Activated T-cell treated with anti-CD3 and anti-CD28 coated beads, Interleukin-2, amount 50 U/mL, for 24 hours (primary cell): Measurements from ENCODE around the gene TNNI2.
A peak's percentile ranks its signal among the peaks of the same experiment; 100 is the strongest.

Experiments
- DNase-seq: peaks from one replicate; pipeline ENCODE4 v3.0.0-alpha.2; 2020
- H3K27ac Mint-ChIP-seq: 2 replicates; pipeline ENCODE4 v1.8.0; 2020; ENCODE audit warnings: mild to moderate bottlenecking, mixed read lengths
- H3K27me3 Mint-ChIP-seq: 2 replicates; pipeline ENCODE4 v1.8.0; 2020; ENCODE audit warnings: mixed read lengths
- H3K36me3 Mint-ChIP-seq: 2 replicates; pipeline ENCODE4 v1.8.0; 2020; ENCODE audit warnings: low read depth, mixed read lengths
- H3K4me1 Mint-ChIP-seq: 2 replicates; pipeline ENCODE4 v1.8.0; 2020; ENCODE audit warnings: low read depth, mixed read lengths
- H3K4me3 Mint-ChIP-seq: 2 replicates; pipeline ENCODE4 v1.8.0; 2020; ENCODE audit warnings: mild to moderate bottlenecking, moderate library complexity, mixed read lengths
- H3K9me3 Mint-ChIP-seq: 2 replicates; pipeline ENCODE4 v1.8.0; 2020; ENCODE audit warnings: mixed read lengths

The TNNI2 gene

GRCh38 chr11:1864231-1864630 lies 25.4 kb downstream of the TNNI2 start:
- H3K9me3 Mint-ChIP-seq: no peaks in the 10 kb centered on the region
- peaks cover 36% of the 10 kb centered on the region for H3K4me1 Mint-ChIP-seq
- H3K36me3 Mint-ChIP-seq: peaks cover 13% of the 10 kb centered on the region
- no peak overlapping the region for H3K27ac Mint-ChIP-seq
- no peaks in the 10 kb centered on the region for H3K27me3 Mint-ChIP-seq
- H3K4me3 Mint-ChIP-seq: no peak overlapping the region
- no peak for DNase-seq

- no peak overlapping the region for H3K4me3 Mint-ChIP-seq
- no peak for DNase-seq
- no peaks in the 10 kb centered on the region for H3K9me3 Mint-ChIP-seq
- H3K36me3 Mint-ChIP-seq: peaks cover 11% of the 10 kb centered on the region
- no peaks in the 10 kb centered on the region for H3K27me3 Mint-ChIP-seq
- H3K27ac Mint-ChIP-seq: peak overlapping the region; percentile 41
- H3K4me1 Mint-ChIP-seq: peaks cover 42% of the 10 kb centered on the region
Observed at GRCh38 chr11:1864831-1865665, 26.3 kb downstream of the TNNI2 start.

- H3K4me3 Mint-ChIP-seq: no peak overlapping the region
- H3K4me1 Mint-ChIP-seq: peaks cover 54% of the 10 kb centered on the region
- H3K27me3 Mint-ChIP-seq: no peaks in the 10 kb centered on the region
- no peak overlapping the region for H3K27ac Mint-ChIP-seq
- no peak for DNase-seq
- H3K9me3 Mint-ChIP-seq: no peaks in the 10 kb centered on the region
- H3K36me3 Mint-ChIP-seq: peaks cover 11% of the 10 kb centered on the region
Observed at GRCh38 chr11:1866226-1866625, 27.4 kb downstream of the TNNI2 start.

- Mint-ChIP-seq H3K9me3 (no peaks in the 10 kb centered on the region), H3K4me3 (no peak overlapping the region), H3K36me3 (peaks cover 11% of the 10 kb centered on the region), H3K27ac (no peak overlapping the region), H3K4me1 (peaks cover 58% of the 10 kb centered on the region), H3K27me3 (no peaks in the 10 kb centered on the region)
- no peak for DNase-seq
Observed at GRCh38 chr11:1866776-1867175, 28.0 kb downstream of the TNNI2 start.

- no peak overlapping the region for H3K27ac Mint-ChIP-seq
- H3K4me3 Mint-ChIP-seq: no peak overlapping the region
- H3K27me3 Mint-ChIP-seq: no peaks in the 10 kb centered on the region
- peaks cover 11% of the 10 kb centered on the region for H3K36me3 Mint-ChIP-seq
- H3K4me1 Mint-ChIP-seq: peaks cover 64% of the 10 kb centered on the region
- no peaks in the 10 kb centered on the region for H3K9me3 Mint-ChIP-seq
- no peak for DNase-seq
Observed at GRCh38 chr11:1867381-1867780, 28.6 kb downstream of the TNNI2 start.

GRCh38 chr11:1868056-1868635 lies 29.4 kb downstream of the TNNI2 start:
- DNase-seq: no peak
- Mint-ChIP-seq H3K4me1 (peaks cover 69% of the 10 kb centered on the region), H3K27me3 (no peaks in the 10 kb centered on the region), H3K9me3 (no peaks in the 10 kb centered on the region), H3K4me3 (no peak overlapping the region), H3K36me3 (peaks cover 8% of the 10 kb centered on the region), H3K27ac (no peak overlapping the region)

- no peak overlapping the region for H3K4me3 Mint-ChIP-seq
- H3K27ac Mint-ChIP-seq: peak overlapping the region; percentile 34
- no peaks in the 10 kb centered on the region for H3K9me3 Mint-ChIP-seq
- no peaks in the 10 kb centered on the region for H3K27me3 Mint-ChIP-seq
- peaks cover 4% of the 10 kb centered on the region for H3K36me3 Mint-ChIP-seq
- DNase-seq: no peak
- peaks cover 71% of the 10 kb centered on the region for H3K4me1 Mint-ChIP-seq
Observed at GRCh38 chr11:1868636-1869291, 30.0 kb downstream of the TNNI2 start.

GRCh38 chr11:1869427-1870325 lies 30.9 kb downstream of the TNNI2 start:
- Mint-ChIP-seq H3K4me1 (peaks cover 65% of the 10 kb centered on the region), H3K27ac (peak overlapping the region; percentile 34), H3K36me3 (peaks cover 4% of the 10 kb centered on the region), H3K27me3 (no peaks in the 10 kb centered on the region), H3K4me3 (no peak overlapping the region), H3K9me3 (no peaks in the 10 kb centered on the region)
- no peak for DNase-seq

- peaks cover 64% of the 10 kb centered on the region for H3K4me1 Mint-ChIP-seq
- DNase-seq: no peak
- peak overlapping the region; percentile 85 for H3K27ac Mint-ChIP-seq
- no peaks in the 10 kb centered on the region for H3K9me3 Mint-ChIP-seq
- H3K4me3 Mint-ChIP-seq: peak overlapping the region; percentile 45
- peaks cover 5% of the 10 kb centered on the region for H3K36me3 Mint-ChIP-seq
- H3K27me3 Mint-ChIP-seq: no peaks in the 10 kb centered on the region
Observed at GRCh38 chr11:1870326-1870696, 31.5 kb downstream of the TNNI2 start.

GRCh38 chr11:1870721-1871466 lies 32.1 kb downstream of the TNNI2 start:
- no peaks in the 10 kb centered on the region for H3K27me3 Mint-ChIP-seq
- DNase-seq: peak; percentile 65
- no peaks in the 10 kb centered on the region for H3K9me3 Mint-ChIP-seq
- H3K4me1 Mint-ChIP-seq: peaks cover 60% of the 10 kb centered on the region
- H3K4me3 Mint-ChIP-seq: peak overlapping the region; percentile 45
- peak overlapping the region; percentile 85 for H3K27ac Mint-ChIP-seq
- peaks cover 2% of the 10 kb centered on the region for H3K36me3 Mint-ChIP-seq

GRCh38 chr11:1871531-1871930 lies 32.8 kb downstream of the TNNI2 start:
- H3K36me3 Mint-ChIP-seq: peaks cover 2% of the 10 kb centered on the region
- DNase-seq: no peak
- peak overlapping the region; percentile 85 for H3K27ac Mint-ChIP-seq
- H3K4me1 Mint-ChIP-seq: peaks cover 60% of the 10 kb centered on the region
- H3K4me3 Mint-ChIP-seq: no peak overlapping the region
- no peaks in the 10 kb centered on the region for H3K27me3 Mint-ChIP-seq
- H3K9me3 Mint-ChIP-seq: no peaks in the 10 kb centered on the region

GRCh38 chr11:1872267-1872985 lies 33.6 kb downstream of the TNNI2 start:
- no peak overlapping the region for H3K4me3 Mint-ChIP-seq
- H3K36me3 Mint-ChIP-seq: peaks cover 2% of the 10 kb centered on the region
- H3K27ac Mint-ChIP-seq: peak overlapping the region; percentile 23
- DNase-seq: peak; percentile 27
- no peaks in the 10 kb centered on the region for H3K9me3 Mint-ChIP-seq
- H3K4me1 Mint-ChIP-seq: peaks cover 60% of the 10 kb centered on the region
- H3K27me3 Mint-ChIP-seq: no peaks in the 10 kb centered on the region

- DNase-seq: no peak
- Mint-ChIP-seq H3K27me3 (no peaks in the 10 kb centered on the region), H3K9me3 (no peaks in the 10 kb centered on the region), H3K4me1 (peaks cover 59% of the 10 kb centered on the region), H3K36me3 (peaks cover 2% of the 10 kb centered on the region), H3K27ac (peak overlapping the region; percentile 55), H3K4me3 (no peak overlapping the region)
Observed at GRCh38 chr11:1873048-1873812, 34.4 kb downstream of the TNNI2 start.
